DOHH2 (cell line): ENCODE results near the gene EGR1.

Source experiments
- H3F3A ChIP-seq: fragments of 200-600 bp; sonication (generic), shearing (Covaris generic); 2 replicates; pipeline ENCODE4 v1.6.0; 2016; ENCODE audit warnings: antibody characterized with exemption, mild to moderate bottlenecking; ENCODE audit not compliant: control insufficient read depth, insufficient read depth
- H3K27ac ChIP-seq: fragments of 200-600 bp; sonication (generic); 2 replicates; pipeline ENCODE4 v1.5.1; 2014; ENCODE audit warnings: low read depth, mild to moderate bottlenecking, low read length, moderate library complexity
- H3K27me3 ChIP-seq: fragments of 200-600 bp; sonication (generic); 2 replicates; pipeline ENCODE4 v1.6.1; 2014; ENCODE audit warnings: mild to moderate bottlenecking, low read length, mixed read lengths; ENCODE audit not compliant: control insufficient read depth
- H3K36me3 ChIP-seq: fragments of 200-600 bp; sonication (generic); 2 replicates; pipeline ENCODE4 v1.6.1; 2014; ENCODE audit warnings: mild to moderate bottlenecking, low read length, moderate library complexity, mixed read lengths; ENCODE audit not compliant: control insufficient read depth
- H3K4me1 ChIP-seq: fragments of 200-600 bp; sonication (generic); 2 replicates; pipeline ENCODE4 v1.6.1; 2014; ENCODE audit warnings: mild to moderate bottlenecking, low read length, mixed read lengths; ENCODE audit not compliant: control insufficient read depth
- H3K4me2 ChIP-seq: fragments of 200-600 bp; sonication (generic); 2 replicates; pipeline ENCODE4 v1.6.0; 2014; ENCODE audit warnings: mild to moderate bottlenecking, low read length, moderate library complexity
- H3K4me3 ChIP-seq: fragments of 200-600 bp; sonication (generic); 2 replicates; pipeline ENCODE4 v1.5.1; 2014; ENCODE audit warnings: mild to moderate bottlenecking, low read length, mixed read lengths
- H3K79me2 ChIP-seq: fragments of 200-600 bp; sonication (generic); 2 replicates; pipeline ENCODE4 v1.6.1; 2014; ENCODE audit warnings: mild to moderate bottlenecking, low read length, mixed read lengths; ENCODE audit not compliant: control insufficient read depth
- H3K9me2 ChIP-seq: fragments of 200-600 bp; sonication (generic); replicated peaks from 2 replicates; pipeline ENCODE4 v1.6.1; 2014; ENCODE audit warnings: mild to moderate bottlenecking, low read length, mixed read lengths; ENCODE audit not compliant: control insufficient read depth
- H3K9me3 ChIP-seq: fragments of 200-600 bp; sonication (generic); 2 replicates; pipeline ENCODE4 v1.6.1; 2014; ENCODE audit warnings: antibody characterized with exemption, low read length, mixed read lengths; ENCODE audit not compliant: control insufficient read depth, insufficient read depth
- H4K20me1 ChIP-seq: fragments of 200-600 bp; sonication (generic); 2 replicates; pipeline ENCODE4 v1.6.0; 2014; ENCODE audit warnings: low read depth, mild to moderate bottlenecking, antibody characterized with exemption, low read length, moderate library complexity; ENCODE audit not compliant: control insufficient read depth, insufficient read depth
- EZH2phosphoT487 ChIP-seq: fragments of 200-600 bp; sonication (generic); IDR thresholded peaks from 2 replicates; pipeline ENCODE4 v1.6.1; 2017; ENCODE audit warnings: borderline replicate concordance, mild to moderate bottlenecking, antibody characterized with exemption, low read length, moderate library complexity, mixed read lengths
- TF ChIP-seq, protein P1 (sequence below): fragments of 200-600 bp; sonication (generic); IDR thresholded peaks from one replicate; pipeline ENCODE4 v1.5.1; 2014; ENCODE audit warnings: antibody characterized with exemption, mild to moderate bottlenecking, low read depth, low read length; ENCODE audit not compliant: poor library complexity, severe bottlenecking

The EGR1 gene

DNA sequence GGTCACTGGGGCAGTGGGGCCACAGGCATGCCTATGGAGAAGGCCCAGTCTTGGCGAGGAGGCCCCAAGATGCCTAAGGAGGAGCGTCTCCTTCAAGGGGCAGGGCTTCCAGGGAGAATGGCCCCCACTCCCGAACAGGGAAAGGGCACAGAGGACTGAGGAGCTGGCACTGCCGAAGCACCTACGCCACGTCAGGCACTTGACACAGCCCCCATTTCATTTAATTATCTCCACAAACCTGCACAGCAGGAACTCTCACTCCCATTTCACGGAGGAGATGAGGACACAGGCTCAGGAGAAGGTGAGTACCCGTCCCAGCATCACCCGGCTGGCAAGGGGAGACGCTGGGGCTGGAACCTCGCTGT, 26.0 kb downstream of the EGR1 start:
- no peak overlapping the region for H3K27ac ChIP-seq
- H3K36me3 ChIP-seq, result no peaks in the 10 kb centered on the region
- no peaks in the 10 kb centered on the region for H3K9me3 ChIP-seq
- no peaks in the 10 kb centered on the region for H3F3A ChIP-seq
- no peaks in the 10 kb centered on the region for H3K9me2 ChIP-seq
- H3K4me2 ChIP-seq, result peak overlapping the region; percentile 74; the same call in 1 of the 2 replicates
- TF ChIP-seq, protein P1, sequence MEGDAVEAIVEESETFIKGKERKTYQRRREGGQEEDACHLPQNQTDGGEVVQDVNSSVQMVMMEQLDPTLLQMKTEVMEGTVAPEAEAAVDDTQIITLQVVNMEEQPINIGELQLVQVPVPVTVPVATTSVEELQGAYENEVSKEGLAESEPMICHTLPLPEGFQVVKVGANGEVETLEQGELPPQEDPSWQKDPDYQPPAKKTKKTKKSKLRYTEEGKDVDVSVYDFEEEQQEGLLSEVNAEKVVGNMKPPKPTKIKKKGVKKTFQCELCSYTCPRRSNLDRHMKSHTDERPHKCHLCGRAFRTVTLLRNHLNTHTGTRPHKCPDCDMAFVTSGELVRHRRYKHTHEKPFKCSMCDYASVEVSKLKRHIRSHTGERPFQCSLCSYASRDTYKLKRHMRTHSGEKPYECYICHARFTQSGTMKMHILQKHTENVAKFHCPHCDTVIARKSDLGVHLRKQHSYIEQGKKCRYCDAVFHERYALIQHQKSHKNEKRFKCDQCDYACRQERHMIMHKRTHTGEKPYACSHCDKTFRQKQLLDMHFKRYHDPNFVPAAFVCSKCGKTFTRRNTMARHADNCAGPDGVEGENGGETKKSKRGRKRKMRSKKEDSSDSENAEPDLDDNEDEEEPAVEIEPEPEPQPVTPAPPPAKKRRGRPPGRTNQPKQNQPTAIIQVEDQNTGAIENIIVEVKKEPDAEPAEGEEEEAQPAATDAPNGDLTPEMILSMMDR, result no peak
- no peak for TF ChIP-seq EZH2phosphoT487
- H3K4me1 ChIP-seq, result peaks cover 11% of the 10 kb centered on the region
- H3K79me2 ChIP-seq, result no peaks in the 10 kb centered on the region
- peaks cover 39% of the 10 kb centered on the region for H3K27me3 ChIP-seq
- H3K4me3 ChIP-seq, result no peak overlapping the region
- 0 out of 2 replicates have a peak, but pooled peaks cover 3% of the 10 kb centered on the region for H4K20me1 ChIP-seq

DNA sequence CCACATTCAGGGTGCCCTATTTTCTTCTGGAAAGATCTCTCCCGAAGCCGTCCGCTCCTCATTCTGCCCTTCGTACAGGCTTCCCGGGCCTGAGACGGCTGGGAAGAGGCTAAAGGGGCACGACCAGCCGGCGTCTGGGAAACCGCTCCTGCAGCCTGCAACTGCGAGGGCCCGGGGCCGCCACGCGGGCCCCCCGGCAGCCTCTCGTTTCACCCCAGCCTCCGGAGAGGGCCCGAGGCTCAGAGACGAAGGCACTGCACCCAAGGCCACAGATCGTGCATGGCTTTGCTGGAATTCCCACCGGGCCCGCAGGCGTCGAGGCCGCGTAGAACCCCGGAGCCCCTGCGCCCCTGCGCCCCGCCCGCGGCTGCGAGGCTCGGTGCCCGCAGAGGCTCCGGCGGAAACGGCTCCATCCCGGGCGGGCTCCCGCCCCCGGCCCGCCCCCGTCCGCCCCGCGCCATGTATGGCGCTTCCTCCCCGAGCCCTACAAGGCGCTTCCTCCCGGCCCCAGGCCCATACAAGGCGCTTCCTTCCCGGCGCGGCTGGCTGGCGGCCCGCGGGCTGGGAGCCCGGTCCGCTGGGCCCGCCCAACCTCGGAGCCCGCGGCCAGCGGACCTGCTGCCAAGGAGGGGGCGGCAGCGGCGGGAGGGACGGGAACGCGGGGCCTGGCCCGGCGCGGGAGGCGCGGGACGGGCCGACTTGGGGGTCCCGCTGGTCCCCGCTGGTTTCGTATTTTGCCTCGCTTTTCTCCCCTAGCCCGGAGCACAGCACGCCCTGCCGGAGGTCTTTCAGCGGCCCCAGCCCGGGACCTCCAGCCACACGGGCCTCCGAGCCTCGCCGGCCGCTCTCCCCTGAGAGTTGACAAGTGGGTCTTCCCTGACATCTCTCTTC, 26.6 kb downstream of the EGR1 start:
- Histone ChIP-seq H3K4me1 (peaks cover 11% of the 10 kb centered on the region), H3F3A (no peaks in the 10 kb centered on the region), H3K9me3 (no peaks in the 10 kb centered on the region), H3K36me3 (no peaks in the 10 kb centered on the region), H3K4me2 (peak overlapping the region; percentile 74), H4K20me1 (0 out of 2 replicates have a peak, but pooled peaks cover 3% of the 10 kb centered on the region), H3K79me2 (no peaks in the 10 kb centered on the region), H3K4me3 (peak overlapping the region; percentile 69), H3K27ac (no peak overlapping the region), H3K9me2 (no peaks in the 10 kb centered on the region), H3K27me3 (peaks cover 39% of the 10 kb centered on the region)
- TF ChIP-seq, protein P1, result no peak
- no peak for TF ChIP-seq EZH2phosphoT487

DNA sequence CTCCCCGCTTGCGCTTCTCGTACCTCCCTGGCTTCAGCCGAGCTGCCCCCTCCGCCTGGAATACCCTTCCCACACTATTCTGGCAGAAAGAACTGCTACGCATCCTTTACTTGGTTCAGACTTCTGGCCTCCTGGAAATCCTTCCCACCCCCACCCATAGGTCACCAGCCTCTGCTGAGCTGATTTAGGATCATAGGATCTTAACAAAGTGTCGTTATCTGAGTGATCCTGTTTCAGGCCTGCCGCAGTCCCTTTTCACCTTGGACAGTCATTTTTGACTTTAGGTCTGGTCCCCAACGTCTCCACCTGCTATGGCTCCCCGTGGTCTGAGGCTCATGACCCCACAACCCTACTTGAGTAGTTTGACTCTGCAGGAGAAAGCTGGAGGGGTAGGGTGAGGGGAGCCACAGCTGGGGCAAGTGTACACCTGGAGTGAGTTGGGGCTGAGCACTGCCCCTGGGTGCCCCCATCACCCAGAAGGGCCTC, 27.3 kb downstream of the EGR1 start:
- Histone ChIP-seq H3K27ac (no peak overlapping the region), H3K9me2 (no peaks in the 10 kb centered on the region), H3F3A (no peaks in the 10 kb centered on the region), H3K79me2 (no peaks in the 10 kb centered on the region), H3K4me2 (peak overlapping the region; percentile 74), H3K4me1 (peaks cover 11% of the 10 kb centered on the region), H4K20me1 (0 out of 2 replicates have a peak, but pooled peaks cover 3% of the 10 kb centered on the region), H3K9me3 (no peaks in the 10 kb centered on the region), H3K4me3 (peak overlapping the region; percentile 69), H3K36me3 (no peaks in the 10 kb centered on the region), H3K27me3 (peaks cover 39% of the 10 kb centered on the region)
- TF ChIP-seq, protein P1, result no peak
- TF ChIP-seq EZH2phosphoT487, result no peak
